ENCODE results near the gene USP26.
A peak's percentile ranks its signal among the peaks of the same experiment; 100 is the strongest.

Gene USP26

GRCh38 chrX:133072566-133072965 lies 24.3 kb downstream of the USP26 start:
- H3K4ac ChIP-seq (ENCODE audit: low read depth, low read length): no peak overlapping the region
- no peak overlapping the region for H2BK120ac ChIP-seq (ENCODE audit: low read depth, low read length)
- H3K4me2 ChIP-seq (ENCODE audit: low read length): no peak overlapping the region
- H3K27me3 ChIP-seq (ENCODE audit: insufficient read depth, low read length, poor library complexity): no peaks in the 10 kb centered on the region
- H3K79me1 ChIP-seq (ENCODE audit: low read length): no peaks in the 10 kb centered on the region
- no peak overlapping the region for H3K56ac ChIP-seq (ENCODE audit: low read length)
- no peak overlapping the region for H2BK5ac ChIP-seq (ENCODE audit: low read length)
- no peaks in the 10 kb centered on the region for H3K4me1 ChIP-seq (ENCODE audit: control insufficient read depth, low read depth, low read length)
- no peak overlapping the region for H2BK15ac ChIP-seq (replicated peaks; ENCODE audit: low read depth)
- H3K4me3 ChIP-seq (ENCODE audit: low read length): no peak overlapping the region
- no peak overlapping the region for H3K9ac ChIP-seq (ENCODE audit: low read length)
- no peak overlapping the region for H4K8ac ChIP-seq (ENCODE audit: low read depth, low read length)
- H3K79me2 ChIP-seq (ENCODE audit: control insufficient read depth, insufficient read depth, low read length): no peaks in the 10 kb centered on the region
- H3K27ac ChIP-seq (ENCODE audit: low read depth, low read length): no peak overlapping the region
- no peak overlapping the region for H4K5ac ChIP-seq (ENCODE audit: low read length)
- H3K23ac ChIP-seq (ENCODE audit: low read length): no peak overlapping the region
- H3K18ac ChIP-seq (ENCODE audit: low read length): no peak overlapping the region
- no peak for DNase-seq
- no peaks in the 10 kb centered on the region for H3K36me3 ChIP-seq (ENCODE audit: control insufficient read depth, insufficient read depth, low read length)
- no peak overlapping the region for H2AK5ac ChIP-seq (ENCODE audit: low read length)

- H3K79me2 ChIP-seq (ENCODE audit: control insufficient read depth, insufficient read depth, low read length): no peaks in the 10 kb centered on the region
- no peak for DNase-seq
- WGBS (ENCODE audit: extremely low coverage, insufficient coverage, low lambda C conversion rate): no CpG with 5 or more reads among the region's 2 CpGs
These were observed 28.4 kb downstream of the USP26 start for GRCh38 chrX:133068461-133068860.

GRCh38 chrX:133056341-133056740 lies 40.6 kb downstream of the USP26 start:
- Histone ChIP-seq H3K27me3 (ENCODE audit: insufficient read depth, low read length, poor library complexity) (no peaks in the 10 kb centered on the region), H4K8ac (ENCODE audit: low read depth, low read length) (no peak overlapping the region), H2BK120ac (ENCODE audit: low read depth, low read length) (no peak overlapping the region), H3K23ac (ENCODE audit: low read length) (no peak overlapping the region), H3K4ac (ENCODE audit: low read depth, low read length) (no peak overlapping the region), H2BK15ac (replicated peaks; ENCODE audit: low read depth) (no peak overlapping the region), H2BK5ac (ENCODE audit: low read length) (no peak overlapping the region), H3K56ac (ENCODE audit: low read length) (no peak overlapping the region), H4K5ac (ENCODE audit: low read length) (no peak overlapping the region), H3K36me3 (ENCODE audit: control insufficient read depth, insufficient read depth, low read length) (no peaks in the 10 kb centered on the region), H3K18ac (ENCODE audit: low read length) (no peak overlapping the region), H3K4me1 (ENCODE audit: control insufficient read depth, low read depth, low read length) (no peaks in the 10 kb centered on the region), H3K9ac (ENCODE audit: low read length) (no peak overlapping the region), H2AK5ac (ENCODE audit: low read length) (no peak overlapping the region), H3K79me2 (ENCODE audit: control insufficient read depth, insufficient read depth, low read length) (no peaks in the 10 kb centered on the region), H3K4me3 (ENCODE audit: low read length) (no peak overlapping the region), H3K79me1 (ENCODE audit: low read length) (no peaks in the 10 kb centered on the region), H3K27ac (ENCODE audit: low read depth, low read length) (no peak overlapping the region), H3K4me2 (ENCODE audit: low read length) (no peak overlapping the region)
- WGBS (ENCODE audit: extremely low coverage, insufficient coverage, low lambda C conversion rate): no CpG with 5 or more reads among the region's 1 CpG
- DNase-seq: peak; percentile 59

More at GRCh38 chrX:133068461-133068860, 28.4 kb downstream of the USP26 start:
- H3K79me1 ChIP-seq (ENCODE audit: low read length): no peaks in the 10 kb centered on the region
- H2AK5ac ChIP-seq (ENCODE audit: low read length): no peak overlapping the region
- H3K56ac ChIP-seq (ENCODE audit: low read length): no peak overlapping the region
- no peak overlapping the region for H4K8ac ChIP-seq (ENCODE audit: low read depth, low read length)
- no peak overlapping the region for H2BK15ac ChIP-seq (replicated peaks; ENCODE audit: low read depth)
- H3K27me3 ChIP-seq (ENCODE audit: insufficient read depth, low read length, poor library complexity): no peaks in the 10 kb centered on the region
- H3K23ac ChIP-seq (ENCODE audit: low read length): no peak overlapping the region
- H4K5ac ChIP-seq (ENCODE audit: low read length): no peak overlapping the region
- no peaks in the 10 kb centered on the region for H3K4me1 ChIP-seq (ENCODE audit: control insufficient read depth, low read depth, low read length)
- H3K4me2 ChIP-seq (ENCODE audit: low read length): no peak overlapping the region
- H3K18ac ChIP-seq (ENCODE audit: low read length): no peak overlapping the region
- no peak overlapping the region for H3K27ac ChIP-seq (ENCODE audit: low read depth, low read length)
- H3K36me3 ChIP-seq (ENCODE audit: control insufficient read depth, insufficient read depth, low read length): no peaks in the 10 kb centered on the region
- H2BK5ac ChIP-seq (ENCODE audit: low read length): no peak overlapping the region
- no peak overlapping the region for H3K9ac ChIP-seq (ENCODE audit: low read length)
- no peak overlapping the region for H2BK120ac ChIP-seq (ENCODE audit: low read depth, low read length)
- no peak overlapping the region for H3K4ac ChIP-seq (ENCODE audit: low read depth, low read length)
- no peak overlapping the region for H3K4me3 ChIP-seq (ENCODE audit: low read length)

GRCh38 chrX:133054761-133055405 lies 42.0 kb downstream of the USP26 start:
- Histone ChIP-seq H3K79me1 (ENCODE audit: low read length) (no peaks in the 10 kb centered on the region), H3K18ac (ENCODE audit: low read length) (no peak overlapping the region), H3K27me3 (ENCODE audit: insufficient read depth, low read length, poor library complexity) (no peaks in the 10 kb centered on the region), H3K4me1 (ENCODE audit: control insufficient read depth, low read depth, low read length) (no peaks in the 10 kb centered on the region), H3K79me2 (ENCODE audit: control insufficient read depth, insufficient read depth, low read length) (no peaks in the 10 kb centered on the region), H3K4me3 (ENCODE audit: low read length) (no peak overlapping the region), H2AK5ac (ENCODE audit: low read length) (no peak overlapping the region), H3K36me3 (ENCODE audit: control insufficient read depth, insufficient read depth, low read length) (no peaks in the 10 kb centered on the region), H2BK5ac (ENCODE audit: low read length) (no peak overlapping the region), H3K4me2 (ENCODE audit: low read length) (no peak overlapping the region), H3K23ac (ENCODE audit: low read length) (no peak overlapping the region), H2BK120ac (ENCODE audit: low read depth, low read length) (no peak overlapping the region), H3K9ac (ENCODE audit: low read length) (no peak overlapping the region), H4K5ac (ENCODE audit: low read length) (no peak overlapping the region), H2BK15ac (replicated peaks; ENCODE audit: low read depth) (no peak overlapping the region), H3K27ac (ENCODE audit: low read depth, low read length) (no peak overlapping the region), H4K8ac (ENCODE audit: low read depth, low read length) (no peak overlapping the region), H3K56ac (ENCODE audit: low read length) (no peak overlapping the region), H3K4ac (ENCODE audit: low read depth, low read length) (no peak overlapping the region)
- DNase-seq: peak; percentile 1

DNA sequence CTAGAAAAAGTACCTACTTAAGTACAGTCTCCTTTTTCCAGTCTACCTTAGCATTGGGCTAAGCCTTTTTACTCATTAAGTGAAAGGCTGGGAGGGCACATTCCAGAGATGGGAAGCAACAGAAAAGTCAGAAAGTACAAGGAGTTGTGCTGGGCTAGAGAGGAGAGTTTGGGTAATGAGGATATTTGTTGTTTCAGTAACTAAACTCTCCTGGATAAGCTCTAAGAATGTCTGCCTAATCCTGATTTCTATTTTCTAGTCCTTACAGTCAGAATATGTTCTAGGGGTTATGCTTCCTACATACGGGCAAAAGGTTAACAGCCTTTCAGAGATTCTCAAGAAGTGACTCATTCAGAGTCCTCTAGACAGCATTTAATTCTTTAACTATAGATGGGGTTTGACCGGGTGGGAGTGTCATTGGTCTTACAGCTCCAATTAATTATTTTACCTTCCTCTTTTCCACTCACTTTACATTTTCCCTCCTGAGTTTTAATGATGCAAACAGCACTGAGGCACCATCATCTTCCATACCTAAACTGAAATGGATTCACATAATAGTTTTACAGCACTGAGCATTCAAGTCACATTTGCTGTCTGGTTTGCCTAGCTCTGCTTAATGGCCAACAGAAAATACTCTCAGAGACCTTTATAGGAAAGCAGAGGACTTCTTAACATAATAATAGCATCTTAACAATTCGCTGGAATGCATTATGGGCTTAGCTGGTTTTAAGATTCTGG lies 42.9 kb downstream of the USP26 start:
- H2BK120ac ChIP-seq (ENCODE audit: low read depth, low read length): no peak overlapping the region
- H3K4ac ChIP-seq (ENCODE audit: low read depth, low read length): no peak overlapping the region
- H3K79me2 ChIP-seq (ENCODE audit: control insufficient read depth, insufficient read depth, low read length): no peaks in the 10 kb centered on the region
- H2BK15ac ChIP-seq (replicated peaks; ENCODE audit: low read depth): no peak overlapping the region
- no peak overlapping the region for H2AK5ac ChIP-seq (ENCODE audit: low read length)
- no peak overlapping the region for H4K5ac ChIP-seq (ENCODE audit: low read length)
- WGBS (ENCODE audit: extremely low coverage, insufficient coverage, low lambda C conversion rate): no CpG with 5 or more reads among the region's 3 CpGs
- H4K8ac ChIP-seq (ENCODE audit: low read depth, low read length): no peak overlapping the region
- H3K4me1 ChIP-seq (ENCODE audit: control insufficient read depth, low read depth, low read length): no peaks in the 10 kb centered on the region
- no peak overlapping the region for H3K23ac ChIP-seq (ENCODE audit: low read length)
- no peak overlapping the region for H3K56ac ChIP-seq (ENCODE audit: low read length)
- H3K27me3 ChIP-seq (ENCODE audit: insufficient read depth, low read length, poor library complexity): no peaks in the 10 kb centered on the region
- no peak overlapping the region for H2BK5ac ChIP-seq (ENCODE audit: low read length)
- H3K18ac ChIP-seq (ENCODE audit: low read length): no peak overlapping the region
- H3K9ac ChIP-seq (ENCODE audit: low read length): no peak overlapping the region
- H3K4me3 ChIP-seq (ENCODE audit: low read length): no peak overlapping the region
- H3K27ac ChIP-seq (ENCODE audit: low read depth, low read length): no peak overlapping the region
- DNase-seq: peak; percentile 50
- no peak overlapping the region for H3K4me2 ChIP-seq (ENCODE audit: low read length)
- H3K79me1 ChIP-seq (ENCODE audit: low read length): no peaks in the 10 kb centered on the region
- H3K36me3 ChIP-seq (ENCODE audit: control insufficient read depth, insufficient read depth, low read length): no peaks in the 10 kb centered on the region

GRCh38 chrX:133048751-133049150 lies 48.2 kb downstream of the USP26 start:
- Histone ChIP-seq H4K8ac (ENCODE audit: low read depth, low read length) (no peak overlapping the region), H3K4me3 (ENCODE audit: low read length) (no peak overlapping the region), H3K27me3 (ENCODE audit: insufficient read depth, low read length, poor library complexity) (no peaks in the 10 kb centered on the region), H3K4ac (ENCODE audit: low read depth, low read length) (no peak overlapping the region), H2AK5ac (ENCODE audit: low read length) (no peak overlapping the region), H3K9ac (ENCODE audit: low read length) (no peak overlapping the region), H3K18ac (ENCODE audit: low read length) (no peak overlapping the region), H3K4me1 (ENCODE audit: control insufficient read depth, low read depth, low read length) (no peaks in the 10 kb centered on the region), H3K36me3 (ENCODE audit: control insufficient read depth, insufficient read depth, low read length) (no peaks in the 10 kb centered on the region), H2BK15ac (replicated peaks; ENCODE audit: low read depth) (no peak overlapping the region), H3K79me2 (ENCODE audit: control insufficient read depth, insufficient read depth, low read length) (no peaks in the 10 kb centered on the region), H3K27ac (ENCODE audit: low read depth, low read length) (no peak overlapping the region), H3K4me2 (ENCODE audit: low read length) (no peak overlapping the region), H3K23ac (ENCODE audit: low read length) (no peak overlapping the region), H2BK120ac (ENCODE audit: low read depth, low read length) (no peak overlapping the region), H2BK5ac (ENCODE audit: low read length) (no peak overlapping the region), H4K5ac (ENCODE audit: low read length) (no peak overlapping the region), H3K79me1 (ENCODE audit: low read length) (no peaks in the 10 kb centered on the region), H3K56ac (ENCODE audit: low read length) (no peak overlapping the region)
- no peak for DNase-seq
- WGBS (ENCODE audit: extremely low coverage, insufficient coverage, low lambda C conversion rate): no CpG with 5 or more reads among the region's 5 CpGs
